GM18517 (cell line): ENCODE measurements around the gene TNKS1BP1.
"Not testable (repeated sequence)": the region's sequence is repeated elsewhere in the genome, so short reads cannot be mapped to it uniquely, and the experiment has no call there.

Experiments used
- ATAC-seq: cut with Tn5 transposase; IDR thresholded peaks from one replicate; pipeline ENCODE4 v1.9.1; 2021; ENCODE audit warnings: mild to moderate bottlenecking, moderate library complexity; ENCODE audit not compliant: unreplicated experiment

Gene TNKS1BP1, protein sequence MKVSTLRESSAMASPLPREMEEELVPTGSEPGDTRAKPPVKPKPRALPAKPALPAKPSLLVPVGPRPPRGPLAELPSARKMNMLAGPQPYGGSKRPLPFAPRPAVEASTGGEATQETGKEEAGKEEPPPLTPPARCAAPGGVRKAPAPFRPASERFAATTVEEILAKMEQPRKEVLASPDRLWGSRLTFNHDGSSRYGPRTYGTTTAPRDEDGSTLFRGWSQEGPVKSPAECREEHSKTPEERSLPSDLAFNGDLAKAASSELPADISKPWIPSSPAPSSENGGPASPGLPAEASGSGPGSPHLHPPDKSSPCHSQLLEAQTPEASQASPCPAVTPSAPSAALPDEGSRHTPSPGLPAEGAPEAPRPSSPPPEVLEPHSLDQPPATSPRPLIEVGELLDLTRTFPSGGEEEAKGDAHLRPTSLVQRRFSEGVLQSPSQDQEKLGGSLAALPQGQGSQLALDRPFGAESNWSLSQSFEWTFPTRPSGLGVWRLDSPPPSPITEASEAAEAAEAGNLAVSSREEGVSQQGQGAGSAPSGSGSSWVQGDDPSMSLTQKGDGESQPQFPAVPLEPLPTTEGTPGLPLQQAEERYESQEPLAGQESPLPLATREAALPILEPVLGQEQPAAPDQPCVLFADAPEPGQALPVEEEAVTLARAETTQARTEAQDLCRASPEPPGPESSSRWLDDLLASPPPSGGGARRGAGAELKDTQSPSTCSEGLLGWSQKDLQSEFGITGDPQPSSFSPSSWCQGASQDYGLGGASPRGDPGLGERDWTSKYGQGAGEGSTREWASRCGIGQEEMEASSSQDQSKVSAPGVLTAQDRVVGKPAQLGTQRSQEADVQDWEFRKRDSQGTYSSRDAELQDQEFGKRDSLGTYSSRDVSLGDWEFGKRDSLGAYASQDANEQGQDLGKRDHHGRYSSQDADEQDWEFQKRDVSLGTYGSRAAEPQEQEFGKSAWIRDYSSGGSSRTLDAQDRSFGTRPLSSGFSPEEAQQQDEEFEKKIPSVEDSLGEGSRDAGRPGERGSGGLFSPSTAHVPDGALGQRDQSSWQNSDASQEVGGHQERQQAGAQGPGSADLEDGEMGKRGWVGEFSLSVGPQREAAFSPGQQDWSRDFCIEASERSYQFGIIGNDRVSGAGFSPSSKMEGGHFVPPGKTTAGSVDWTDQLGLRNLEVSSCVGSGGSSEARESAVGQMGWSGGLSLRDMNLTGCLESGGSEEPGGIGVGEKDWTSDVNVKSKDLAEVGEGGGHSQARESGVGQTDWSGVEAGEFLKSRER (N-terminal part only)

DNA sequence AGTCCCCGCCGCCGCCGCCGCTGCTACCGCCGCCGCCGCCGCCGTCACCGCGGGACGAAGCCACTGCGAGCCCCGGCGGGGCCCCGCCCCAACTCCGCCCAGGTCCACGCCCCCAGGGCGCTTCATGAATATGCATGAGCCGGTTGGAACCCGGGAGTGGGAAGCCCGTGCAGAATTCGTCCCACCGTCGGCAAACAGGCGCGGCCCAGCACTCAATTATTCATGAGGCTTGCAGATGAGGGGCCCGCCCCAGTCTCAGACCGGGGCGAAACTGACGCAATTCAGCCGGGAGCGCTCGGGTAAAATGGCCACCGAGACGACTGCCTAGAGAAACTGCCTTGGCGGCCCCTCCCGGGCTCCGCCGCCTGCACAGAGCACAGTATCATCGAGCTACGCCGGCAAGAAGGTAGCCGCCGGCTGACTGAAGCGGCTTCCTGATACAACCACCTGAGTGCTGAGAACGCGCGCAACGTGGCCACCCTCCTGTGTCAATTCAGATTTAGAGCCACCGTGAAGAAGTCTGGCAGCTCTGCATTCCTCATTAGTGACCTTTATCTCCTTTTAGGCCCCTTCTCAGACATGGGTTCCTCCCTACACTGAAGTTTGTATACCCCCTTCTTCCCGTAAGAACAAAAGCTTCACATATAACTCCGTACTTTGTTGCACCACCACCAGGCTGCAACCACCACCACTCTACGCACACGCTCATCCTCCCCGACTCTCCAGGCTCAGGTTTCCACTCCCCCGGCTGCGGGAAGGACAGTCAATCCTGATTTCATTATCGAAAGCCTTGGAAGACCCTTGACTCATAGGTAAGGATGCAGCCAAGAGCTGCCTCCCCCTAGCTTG, at the start of gene TNKS1BP1:
TSS of gene TNKS1BP1 (minus strand) at position 67 of the 849 bp plus-strand sequence. CDS start 3,067 bp downstream, outside the sequence.
- peak; percentile 89 for ATAC-seq

DNA sequence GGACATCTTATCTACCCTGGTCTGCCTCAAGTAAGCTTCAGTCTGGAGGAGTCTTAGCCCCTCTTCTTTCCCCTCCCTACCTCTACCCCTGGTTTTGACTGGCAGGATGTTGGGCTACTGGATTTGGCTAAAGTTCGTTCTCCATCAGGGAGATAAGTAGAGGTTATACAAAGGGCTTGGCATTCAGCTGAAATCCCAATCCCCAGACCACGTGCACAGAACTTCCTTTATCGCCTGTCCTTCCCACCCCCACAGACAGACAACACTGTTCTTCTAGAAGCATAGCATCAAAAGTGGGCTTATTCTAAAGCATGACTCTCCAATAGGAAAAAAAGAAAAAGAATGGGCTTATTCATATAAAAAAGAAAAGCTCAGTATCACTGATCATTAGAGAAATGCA, 48.4 kb upstream of the TNKS1BP1 start:
- ATAC-seq, result no peak

DNA sequence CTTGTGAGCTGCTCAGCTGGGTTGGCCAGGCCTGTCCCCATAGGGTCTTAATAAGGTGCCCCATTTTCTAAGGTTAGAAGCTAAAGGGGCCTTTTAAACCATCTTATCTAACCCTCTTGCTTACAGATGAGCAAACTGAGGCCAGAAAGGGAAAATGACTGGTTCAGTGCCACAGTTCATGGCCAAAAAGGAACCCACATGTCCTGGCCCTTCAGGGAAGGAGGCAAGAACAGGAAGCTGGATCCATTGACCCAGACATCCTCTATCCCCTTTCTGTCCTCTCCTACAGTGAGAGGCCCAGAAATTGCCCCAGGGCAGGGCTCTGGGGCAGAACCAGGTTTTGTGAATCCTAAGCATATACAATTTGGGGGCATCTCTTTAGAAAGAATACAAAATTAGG, 46.2 kb upstream of the TNKS1BP1 start:
- no peak for ATAC-seq

DNA sequence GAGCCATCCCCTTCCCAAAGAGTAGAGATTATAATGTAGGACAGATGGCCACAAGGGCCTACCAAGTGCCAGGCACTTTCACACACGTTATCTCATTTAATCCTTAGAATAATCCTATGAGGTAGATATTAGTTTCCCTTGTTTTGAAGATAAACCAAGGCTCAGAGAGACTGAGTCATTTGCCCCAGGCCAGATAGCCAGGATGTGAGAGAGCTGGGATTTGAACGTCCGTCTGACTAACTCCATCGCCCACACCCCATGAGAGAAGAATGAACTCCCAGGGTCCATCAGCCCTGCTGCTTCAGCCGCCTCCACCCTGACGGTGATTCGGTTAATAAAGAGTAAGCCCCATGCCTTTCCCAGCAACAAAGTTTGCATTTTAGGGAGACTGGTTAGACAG, 45.5 kb upstream of the TNKS1BP1 start:
- ATAC-seq, result no peak

DNA sequence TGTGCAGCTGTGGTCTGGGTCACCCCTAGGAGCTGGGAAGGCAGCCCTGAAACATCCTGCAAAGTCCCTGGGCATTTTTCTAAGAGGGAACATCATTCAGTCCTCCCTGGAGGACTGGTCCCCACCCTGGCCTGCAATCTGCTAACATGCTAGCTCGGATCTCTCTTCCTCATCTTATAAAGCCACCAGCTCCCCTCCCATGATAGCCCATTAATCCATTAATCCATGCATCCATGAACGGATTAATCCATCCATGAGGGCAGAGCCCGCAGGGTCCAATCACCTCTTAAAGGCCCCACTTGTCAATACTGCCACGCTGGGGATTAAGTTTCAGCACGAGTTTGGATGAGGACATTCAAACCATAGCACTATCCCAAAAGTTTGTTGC, 44.1 kb upstream of the TNKS1BP1 start:
- no peak for ATAC-seq

DNA sequence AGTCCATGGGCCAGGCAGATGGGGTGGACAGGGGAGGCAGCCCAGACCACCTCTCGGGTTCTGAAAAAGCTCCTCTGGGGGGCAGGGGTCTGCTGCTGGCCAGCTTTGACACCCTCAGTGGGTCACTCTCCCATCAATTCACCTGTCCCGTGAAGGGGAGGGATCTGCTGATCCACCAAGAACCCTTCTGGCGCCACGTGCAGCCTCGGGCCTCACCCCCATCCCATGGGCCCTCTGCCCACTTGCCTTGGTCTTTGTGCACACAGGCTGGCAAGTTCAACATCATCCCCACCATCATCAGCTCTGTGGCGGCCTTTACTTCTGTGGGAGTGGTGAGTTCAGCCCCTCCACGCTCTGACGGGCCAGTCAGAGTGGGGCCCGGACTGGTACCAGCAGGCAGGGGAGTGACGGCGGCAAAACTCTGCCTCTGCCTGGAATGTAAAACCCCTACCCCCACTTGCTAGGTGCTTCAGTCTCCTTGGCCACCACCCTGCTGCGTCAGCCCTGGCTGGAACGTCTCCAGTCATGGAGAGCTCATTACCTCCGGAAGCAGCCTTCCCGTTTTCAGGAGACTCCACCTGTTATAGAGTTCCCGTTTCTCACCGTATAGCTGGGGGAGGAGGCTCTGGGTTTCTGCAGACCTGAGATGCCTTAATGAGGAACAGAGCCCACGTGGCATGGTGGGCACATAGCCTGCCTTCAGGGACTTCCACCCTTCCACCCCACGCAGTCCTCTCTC, 43.5 kb upstream of the TNKS1BP1 start:
- ATAC-seq, result no peak

DNA sequence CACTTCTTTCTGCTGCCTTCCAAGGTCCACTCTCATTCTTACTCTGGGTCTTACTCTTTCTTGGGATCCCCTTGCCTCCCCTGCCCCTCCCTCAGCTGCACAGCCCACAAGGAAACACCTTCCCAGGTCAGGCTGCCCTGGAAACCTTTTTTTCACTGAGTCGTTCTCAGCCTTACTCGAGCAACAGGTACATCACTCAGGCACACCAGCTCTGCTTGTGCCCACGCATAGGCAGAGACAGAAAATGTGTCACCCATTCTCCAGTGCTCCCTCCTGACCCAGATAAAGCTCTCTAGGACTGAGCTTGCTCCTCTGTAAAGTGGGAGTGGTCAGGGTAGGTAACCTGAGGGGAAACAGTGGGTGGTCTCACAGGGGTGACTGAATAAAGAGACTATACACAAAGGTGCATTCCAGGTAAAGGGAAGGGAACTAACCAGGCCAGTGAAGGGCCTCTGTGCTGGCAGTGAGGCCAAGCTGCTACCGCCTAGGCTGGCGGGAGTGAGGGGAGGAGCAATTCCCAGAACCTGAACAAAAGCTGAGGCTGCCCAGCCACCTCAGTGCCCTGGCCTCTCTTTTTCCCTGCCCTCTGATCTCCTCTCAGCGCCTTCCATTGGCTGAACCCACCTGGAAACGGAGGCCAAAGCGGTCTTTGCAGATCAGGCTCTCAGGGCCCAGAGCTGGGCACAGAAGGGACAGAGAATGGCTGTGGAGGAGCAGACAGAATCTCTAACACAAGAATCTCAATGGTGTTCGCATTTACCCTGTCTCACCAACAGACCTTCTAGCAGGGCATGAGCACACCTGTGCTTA, 40.3 kb upstream of the TNKS1BP1 start:
- ATAC-seq, result no peak

DNA sequence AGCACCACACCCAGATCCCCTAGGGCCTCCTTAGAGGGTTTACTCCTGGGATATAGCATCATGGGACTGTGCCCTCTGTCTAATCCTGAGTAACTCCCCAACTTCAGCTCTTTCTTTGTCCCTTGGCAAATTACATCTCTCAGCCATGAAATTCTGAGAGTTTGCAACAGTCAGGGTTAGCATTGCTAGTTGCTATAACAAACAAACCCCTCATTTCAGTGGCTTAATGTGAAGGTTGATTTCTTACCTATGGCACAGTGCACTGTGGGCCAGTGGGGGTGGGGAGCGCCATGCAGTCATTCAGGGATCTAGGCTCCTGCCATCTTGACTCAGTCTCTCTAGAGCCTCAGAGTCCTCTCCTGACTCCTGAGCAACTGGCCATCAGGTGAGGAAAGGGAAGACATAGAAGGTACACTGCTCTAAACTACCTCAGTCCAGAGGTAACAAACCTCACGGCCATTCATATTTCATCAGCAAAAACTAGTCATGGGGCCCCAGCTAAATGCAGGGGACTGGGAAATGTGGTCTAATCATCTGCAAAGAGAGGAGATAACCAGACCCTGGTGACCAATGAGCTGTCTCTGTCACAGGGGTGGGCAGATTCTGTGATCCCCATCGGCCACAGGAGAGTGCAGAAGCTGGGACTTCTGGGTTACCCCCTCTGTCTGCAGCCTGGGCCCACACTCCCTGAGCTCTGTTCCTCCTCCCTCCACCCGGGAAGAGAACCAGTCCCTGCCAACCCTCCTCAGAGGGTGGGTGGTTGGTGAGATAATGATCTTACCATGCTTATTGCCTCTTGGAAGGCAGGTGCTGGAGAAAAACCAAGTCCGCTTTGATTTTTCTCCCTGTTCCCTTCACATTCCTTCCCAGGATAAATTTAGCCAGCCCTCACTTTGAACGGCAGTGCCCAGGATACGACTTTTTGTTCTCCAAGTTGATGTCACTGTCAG, 38.7 kb upstream of the TNKS1BP1 start:
- ATAC-seq, result no peak

DNA sequence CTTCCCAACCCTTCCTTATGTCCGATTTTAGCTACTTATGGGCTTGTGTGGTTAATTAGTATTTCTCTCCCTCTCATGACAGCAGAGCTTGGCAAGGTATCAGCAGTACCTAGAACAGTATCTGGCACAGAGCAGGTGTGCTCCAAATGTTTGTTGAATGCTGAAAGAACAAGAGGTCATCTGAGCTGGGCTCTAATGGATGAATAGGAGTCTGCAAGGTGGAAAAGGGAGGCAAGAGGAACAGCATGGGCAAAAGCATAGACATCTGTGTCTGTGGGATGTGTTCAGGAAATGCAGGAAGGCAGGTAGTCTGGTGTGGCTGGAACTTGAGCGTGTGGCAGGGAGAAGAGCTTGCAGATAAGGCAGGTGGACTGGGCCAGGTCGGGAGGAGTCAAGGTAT, 37.2 kb upstream of the TNKS1BP1 start:
- ATAC-seq, result no peak

DNA sequence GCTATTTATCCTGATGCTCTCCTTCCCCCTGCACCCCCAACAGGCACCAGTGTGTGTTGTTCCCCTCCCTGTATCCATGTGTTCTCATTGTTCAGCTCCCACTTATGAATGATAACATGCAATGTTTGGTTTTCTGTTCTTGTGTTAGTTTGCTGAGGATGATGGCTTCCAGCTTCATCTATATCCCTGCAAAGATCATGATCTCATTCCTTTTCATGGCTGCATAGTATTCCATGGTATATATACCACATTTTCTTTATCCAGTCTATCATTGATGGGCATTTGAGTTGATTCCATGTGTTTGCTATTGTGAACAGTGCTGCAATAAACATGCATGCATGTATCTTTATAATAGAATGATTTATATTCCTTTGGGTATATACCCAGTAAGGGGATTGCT, 36.7 kb upstream of the TNKS1BP1 start:
- ATAC-seq, result not testable (repeated sequence)

DNA sequence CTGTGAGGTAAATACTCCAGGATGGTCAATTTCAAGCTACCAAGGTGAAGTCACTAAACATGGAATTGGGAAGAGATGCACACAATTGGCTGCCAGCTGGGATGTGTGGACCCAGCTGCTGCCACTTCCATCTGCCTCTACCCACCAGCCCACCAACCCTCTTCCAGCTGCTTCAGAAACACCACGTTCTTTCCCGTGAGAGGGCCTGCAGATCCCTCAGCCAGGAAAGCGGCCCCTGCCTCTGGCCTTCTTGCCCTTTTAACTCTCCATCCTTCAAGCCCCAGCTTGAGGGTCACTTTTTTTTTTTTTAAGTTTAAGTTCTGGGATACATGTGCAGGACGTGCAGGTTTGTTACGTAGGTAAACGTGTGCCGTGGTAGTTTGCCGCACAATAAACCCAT, 36.2 kb upstream of the TNKS1BP1 start:
- ATAC-seq, result no peak

DNA sequence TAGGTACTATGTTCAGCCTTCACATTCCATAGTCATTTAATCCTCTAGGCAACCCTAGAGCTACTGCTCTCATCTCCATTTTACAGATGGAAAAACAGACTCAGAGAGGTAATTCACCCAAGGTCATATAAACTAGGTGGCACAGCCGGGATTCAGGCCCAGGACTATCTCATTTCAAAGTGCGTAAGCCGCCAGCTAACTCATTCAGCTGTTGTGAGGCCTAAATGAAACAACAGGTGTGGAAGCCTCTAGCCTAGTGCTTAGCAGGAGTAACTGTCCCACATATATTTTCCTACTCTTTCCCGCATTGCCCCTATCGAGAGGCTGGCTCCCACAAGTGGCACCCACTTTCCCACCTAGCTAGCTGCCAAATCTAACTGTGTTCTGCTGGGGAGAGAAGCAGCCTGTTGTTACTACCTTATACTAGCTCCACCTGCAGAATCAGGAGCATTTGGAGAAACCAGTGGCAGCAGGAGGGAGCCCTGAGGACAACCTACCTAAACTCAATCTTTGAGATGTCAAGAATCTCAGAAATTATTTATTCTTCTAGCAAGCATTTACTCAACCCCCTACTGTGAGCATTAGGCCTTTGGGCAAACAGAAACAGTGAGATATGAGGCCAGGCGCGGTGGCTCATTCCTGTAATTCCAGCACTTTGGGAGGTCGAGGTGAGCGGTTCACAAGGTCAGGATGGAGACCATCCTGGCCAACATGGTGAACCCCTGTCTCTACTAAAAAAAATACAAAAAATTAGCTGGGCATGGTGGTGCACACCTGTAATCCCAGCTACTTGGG, 35.3 kb upstream of the TNKS1BP1 start:
- no peak for ATAC-seq

DNA sequence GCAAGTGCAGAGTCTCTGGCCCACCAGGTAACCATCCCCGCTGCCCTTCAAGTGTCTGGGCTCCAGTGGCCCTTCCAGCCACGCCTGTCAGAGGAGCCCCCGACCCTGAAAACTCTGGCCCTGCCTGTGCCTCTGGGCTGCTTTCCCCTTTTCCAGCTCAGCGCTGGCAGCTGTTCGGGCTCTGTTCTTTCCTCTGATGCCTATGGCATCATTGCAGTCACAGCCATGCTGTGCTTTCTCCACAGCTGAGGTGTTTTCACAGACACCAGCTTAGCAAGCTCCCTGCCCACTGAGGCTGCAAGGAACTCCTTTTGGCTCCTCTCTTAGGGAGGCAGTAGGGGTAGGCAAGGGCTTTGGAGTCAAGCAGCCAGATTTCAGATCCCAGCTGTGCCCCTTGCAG, 34.6 kb upstream of the TNKS1BP1 start:
- ATAC-seq, result no peak

DNA sequence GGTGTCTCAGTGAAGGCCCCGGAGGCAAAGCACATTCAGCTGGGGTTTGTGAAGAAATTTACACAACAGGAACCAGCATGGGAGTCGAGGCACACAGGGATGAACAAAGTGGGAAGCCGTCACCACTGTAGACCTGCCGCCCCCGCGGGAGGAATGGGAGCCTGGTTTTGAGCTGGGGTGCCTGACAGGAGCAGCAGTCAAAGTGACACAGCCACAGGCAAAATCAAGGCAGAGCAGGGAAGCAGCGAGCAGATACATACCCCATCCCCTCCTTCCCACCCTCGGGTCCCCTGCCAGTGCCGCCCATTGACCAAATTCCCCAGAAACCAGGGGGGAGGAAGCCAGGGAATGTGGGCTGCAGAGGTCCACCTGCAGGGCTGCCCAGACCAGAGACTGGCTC, 34.2 kb upstream of the TNKS1BP1 start:
- ATAC-seq, result no peak

DNA sequence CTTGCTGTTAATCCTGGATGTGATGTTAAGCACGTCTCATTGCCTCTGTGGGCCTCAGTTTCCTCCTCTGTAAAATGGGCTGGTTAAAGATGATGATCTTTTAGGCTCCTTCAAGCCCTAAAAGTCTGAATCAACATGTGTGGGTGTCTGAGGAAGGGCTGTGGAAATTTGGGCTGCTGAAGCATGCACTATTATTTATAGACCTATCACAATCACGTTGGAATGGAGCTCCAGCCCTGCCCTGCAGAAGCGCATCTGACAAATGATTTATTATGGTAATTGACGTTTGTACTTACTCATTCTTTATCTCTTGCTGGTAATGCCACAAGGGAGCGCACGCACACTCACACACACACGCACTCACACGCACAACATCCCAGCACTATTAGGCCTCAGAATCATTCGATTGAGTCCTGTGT, 33.8 kb upstream of the TNKS1BP1 start:
- ATAC-seq, result no peak

DNA sequence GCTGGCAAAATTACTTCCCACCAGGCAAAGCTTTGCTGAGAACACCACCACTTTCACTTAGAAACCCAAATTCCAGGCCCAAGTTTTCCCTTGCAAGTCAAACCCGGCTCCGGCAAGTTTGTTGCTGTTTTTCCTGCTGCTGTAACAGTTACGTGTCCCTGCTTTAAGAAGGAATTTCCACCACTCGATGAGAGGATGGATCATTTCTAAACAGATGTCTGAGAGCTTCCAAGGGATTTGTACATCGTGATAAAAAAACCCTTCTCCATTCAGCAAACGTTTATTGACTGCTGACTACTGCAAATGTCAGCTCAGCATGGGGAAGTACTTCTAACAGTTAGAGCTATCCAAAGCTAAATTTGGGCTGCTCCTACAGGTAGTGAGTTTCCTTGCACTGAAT, 33.1 kb upstream of the TNKS1BP1 start:
- ATAC-seq, result no peak

DNA sequence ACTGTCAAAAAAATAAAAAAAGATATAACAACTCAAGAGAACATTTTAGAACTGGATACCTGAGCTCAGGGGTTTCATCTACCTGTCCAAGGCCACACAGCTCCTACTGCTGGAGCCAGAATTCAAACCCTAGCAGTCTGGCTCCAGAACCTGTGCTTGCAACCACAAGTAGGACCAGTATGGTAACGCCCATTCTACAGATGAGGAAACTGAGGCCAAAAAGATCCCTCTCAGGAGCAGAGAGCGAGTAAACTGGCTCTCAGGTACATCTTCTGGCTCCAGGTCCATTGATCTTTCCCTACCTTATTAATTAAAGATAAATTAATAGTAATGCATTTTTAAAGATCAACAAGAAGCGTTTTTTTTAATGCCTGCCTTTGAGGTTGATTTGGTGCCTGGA, 32.6 kb upstream of the TNKS1BP1 start:
- no peak for ATAC-seq
